ENCODE data around the gene PARP1. TPM values are rescaled to one million over a fixed set of nuclear protein-coding genes. Genes with fewer than 3 reads are reported as not detected.

PARP1 gene
- total and polyA plus RNA-seq, 9 donors: 24.7 to 74.6 (median 63.1) TPM

DNA sequence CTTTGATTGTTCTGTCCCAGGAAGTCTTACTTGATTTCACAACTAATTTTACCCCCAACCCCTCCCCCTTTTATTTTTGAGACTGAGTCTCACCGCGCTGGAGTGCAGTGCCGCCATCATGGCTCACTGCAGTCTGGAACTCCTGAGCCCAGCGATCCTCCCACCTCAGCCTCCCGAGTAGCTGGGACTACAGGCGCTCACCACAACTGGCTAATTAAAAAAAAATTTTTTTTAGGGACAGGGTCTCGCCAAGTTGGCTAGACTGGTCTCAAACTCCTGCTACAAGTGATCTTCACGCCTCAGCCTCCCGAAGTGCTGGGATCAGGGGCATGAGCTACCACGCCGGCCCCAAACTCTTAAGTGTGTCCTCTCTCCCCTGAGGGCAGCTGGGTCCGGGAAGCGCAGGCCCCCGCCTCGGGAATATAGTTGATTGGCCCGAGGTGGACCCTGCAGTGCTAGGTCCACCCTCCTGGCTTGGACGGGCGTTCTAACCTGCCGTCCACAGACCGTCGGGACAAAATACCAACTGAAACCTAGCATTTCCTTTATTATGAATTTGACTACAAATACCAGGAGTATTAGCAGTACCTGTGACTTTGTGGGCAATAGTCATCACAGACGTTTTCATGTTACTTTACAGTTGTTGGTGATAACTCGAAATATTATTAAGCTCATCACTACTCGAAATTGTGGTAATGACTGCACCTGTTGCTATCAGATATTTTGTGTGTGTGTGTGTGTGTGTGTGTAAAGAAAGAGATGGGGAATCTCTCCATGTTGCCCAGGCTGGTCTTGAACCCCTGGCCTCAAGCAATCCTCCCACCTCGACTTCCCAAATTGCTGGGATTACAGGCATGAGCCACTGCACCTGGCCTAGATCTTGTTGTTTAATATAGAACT, 642 bp upstream of the PARP1 start:
- peak in 2 of 5 donors; percentile 40 to 48 for DNase-seq

DNA sequence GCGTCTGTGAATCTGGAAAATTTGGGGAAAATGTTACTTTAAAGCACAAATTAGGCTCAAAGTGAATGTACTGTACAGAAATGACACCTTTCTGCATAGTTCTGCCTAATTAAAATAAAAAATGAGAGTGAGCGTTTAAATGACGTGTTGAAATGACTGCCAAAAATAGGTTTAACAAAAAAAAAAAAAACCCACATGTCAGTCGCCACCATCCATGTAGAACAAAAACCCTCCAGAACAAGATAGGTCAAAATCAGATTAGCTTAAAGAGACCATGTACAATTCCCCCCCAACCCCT, 745 bp downstream of the PARP1 start:
- Histone ChIP-seq H3K4me1 (ENCODE audit: insufficient read depth) (peaks cover 18% of the 10 kb centered on the region), H3K9me3 (no peaks in the 10 kb centered on the region), H3K36me3 (no peaks in the 10 kb centered on the region), H3K4me3 (peak overlapping the region; percentile 75), H3K27ac (no peak overlapping the region), H3K27me3 (no peaks in the 10 kb centered on the region)
- 1 to 2% (median 1%) methylated on average over 4 of the region's 4 CpGs for WGBS, 3 donors
- no peak for TF ChIP-seq POLR2A (IDR thresholded peaks at IDR 0.05)
- TF ChIP-seq, protein P1, sequence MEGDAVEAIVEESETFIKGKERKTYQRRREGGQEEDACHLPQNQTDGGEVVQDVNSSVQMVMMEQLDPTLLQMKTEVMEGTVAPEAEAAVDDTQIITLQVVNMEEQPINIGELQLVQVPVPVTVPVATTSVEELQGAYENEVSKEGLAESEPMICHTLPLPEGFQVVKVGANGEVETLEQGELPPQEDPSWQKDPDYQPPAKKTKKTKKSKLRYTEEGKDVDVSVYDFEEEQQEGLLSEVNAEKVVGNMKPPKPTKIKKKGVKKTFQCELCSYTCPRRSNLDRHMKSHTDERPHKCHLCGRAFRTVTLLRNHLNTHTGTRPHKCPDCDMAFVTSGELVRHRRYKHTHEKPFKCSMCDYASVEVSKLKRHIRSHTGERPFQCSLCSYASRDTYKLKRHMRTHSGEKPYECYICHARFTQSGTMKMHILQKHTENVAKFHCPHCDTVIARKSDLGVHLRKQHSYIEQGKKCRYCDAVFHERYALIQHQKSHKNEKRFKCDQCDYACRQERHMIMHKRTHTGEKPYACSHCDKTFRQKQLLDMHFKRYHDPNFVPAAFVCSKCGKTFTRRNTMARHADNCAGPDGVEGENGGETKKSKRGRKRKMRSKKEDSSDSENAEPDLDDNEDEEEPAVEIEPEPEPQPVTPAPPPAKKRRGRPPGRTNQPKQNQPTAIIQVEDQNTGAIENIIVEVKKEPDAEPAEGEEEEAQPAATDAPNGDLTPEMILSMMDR (IDR thresholded peaks at IDR 0.05): no peak
- TF ChIP-seq EP300 (IDR thresholded peaks at IDR 0.05): no peak
- DNase-seq: no peak
- intact Hi-C loops (cut with DNase I): no loop called here

More for the DNA sequence above, 642 bp upstream of the PARP1 start:
- Histone ChIP-seq H3K4me3 (peak overlapping the region; percentile 75), H3K9me3 (no peaks in the 10 kb centered on the region), H3K27me3 (no peaks in the 10 kb centered on the region), H3K36me3 (no peaks in the 10 kb centered on the region), H3K27ac (peak overlapping the region; percentile 40 to 67), H3K4me1 (ENCODE audit: insufficient read depth) (peaks cover 15% of the 10 kb centered on the region)
- TF ChIP-seq, protein P1 (IDR thresholded peaks at IDR 0.05): no peak
- TF ChIP-seq POLR2A (IDR thresholded peaks at IDR 0.05): no peak
- no peak for TF ChIP-seq EP300 (IDR thresholded peaks at IDR 0.05)
- 63 to 70% (median 65%) methylated on average over 25 of the region's 25 CpGs for WGBS, 3 donors
- intact Hi-C loops (cut with DNase I): no loop called here

DNA sequence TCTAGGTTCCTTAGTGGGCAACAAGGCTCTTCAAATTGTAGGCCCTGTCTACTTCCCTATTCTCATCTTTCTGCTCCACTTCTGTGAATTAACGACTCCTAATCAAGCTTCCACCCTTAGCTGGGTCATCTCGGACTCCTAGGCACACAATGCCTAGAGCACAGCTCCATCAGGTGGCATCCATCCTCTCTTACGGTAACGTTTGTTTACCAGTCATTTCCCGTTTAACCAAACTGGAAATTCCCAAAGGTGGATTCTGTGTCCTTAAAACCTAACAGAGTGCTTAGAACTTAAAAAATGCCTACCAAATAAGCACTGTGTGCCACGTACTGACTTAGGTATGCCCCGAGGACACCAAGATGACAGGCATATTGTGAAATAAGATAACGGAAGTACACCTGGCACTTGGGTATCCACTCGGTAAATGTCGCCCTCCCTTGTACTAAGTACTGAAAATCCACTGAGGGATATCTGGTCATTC, 1.5 kb downstream of the PARP1 start:
- no peak for TF ChIP-seq POLR2A (IDR thresholded peaks at IDR 0.05)
- no peak for TF ChIP-seq EP300 (IDR thresholded peaks at IDR 0.05)
- TF ChIP-seq, protein P1 (IDR thresholded peaks at IDR 0.05): no peak
- WGBS, 3 donors: 28 to 33% (median 32%) methylated on average over 10 of the region's 10 CpGs
- Histone ChIP-seq H3K27me3 (no peaks in the 10 kb centered on the region), H3K36me3 (no peaks in the 10 kb centered on the region), H3K9me3 (no peaks in the 10 kb centered on the region), H3K4me1 (ENCODE audit: insufficient read depth) (peaks cover 18% of the 10 kb centered on the region), H3K4me3 (peak overlapping the region; percentile 75), H3K27ac (no peak overlapping the region)
- intact Hi-C loops (cut with DNase I): no loop called here
- DNase-seq: no peak

DNA sequence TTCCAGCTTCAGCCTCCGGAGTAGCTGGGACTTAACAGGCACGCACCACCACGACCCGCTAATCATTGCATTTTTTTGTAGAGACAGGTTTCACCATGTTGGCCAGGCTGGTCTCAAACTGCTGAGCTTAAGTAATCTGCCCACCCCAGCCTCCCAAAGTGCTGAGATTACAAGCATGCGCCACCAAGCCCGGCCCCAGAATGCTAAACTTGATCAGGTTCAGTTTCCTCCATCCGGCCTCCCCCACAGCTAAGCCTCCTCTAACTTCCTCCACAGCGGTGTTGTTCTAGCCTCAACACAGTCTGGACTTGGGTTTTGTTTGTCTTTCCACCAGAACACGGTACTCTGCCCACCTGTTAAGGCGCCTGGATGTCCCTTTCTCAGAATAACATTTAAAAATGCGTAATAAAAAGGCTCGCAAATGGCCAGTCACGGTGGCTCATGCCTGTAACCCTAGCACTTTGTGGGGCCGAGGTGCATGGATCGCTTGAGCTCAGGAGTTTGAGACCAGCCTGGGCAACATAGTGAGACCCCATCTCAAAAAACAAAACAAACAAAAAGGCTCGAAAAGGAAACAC, 2.4 kb downstream of the PARP1 start:
- Histone ChIP-seq H3K36me3 (no peaks in the 10 kb centered on the region), H3K27me3 (no peaks in the 10 kb centered on the region), H3K4me1 (ENCODE audit: insufficient read depth) (peaks cover 18% of the 10 kb centered on the region), H3K9me3 (no peaks in the 10 kb centered on the region), H3K27ac (no peak overlapping the region), H3K4me3 (no peak overlapping the region)
- 74 to 79% (median 77%) methylated on average over 16 of the region's 16 CpGs for whole genome bisulfite sequencing, 3 donors
- DNase-seq: no peak
- TF ChIP-seq EP300 (IDR thresholded peaks at IDR 0.05): no peak
- TF ChIP-seq, protein P1 (IDR thresholded peaks at IDR 0.05): no peak
- TF ChIP-seq POLR2A (IDR thresholded peaks at IDR 0.05): no peak
- intact Hi-C loops (cut with DNase I): no loop called here
